ENCODE measurements around the gene ARHGEF3.
"Not testable (repeated sequence)": the region's sequence is repeated elsewhere in the genome, so short reads cannot be mapped to it uniquely, and the experiment has no call there.

The ARHGEF3 gene

GRCh38 chr3:56769116-56769707 is 32.5 kb downstream of the ARHGEF3 start:
- DNase-seq: no peak

GRCh38 chr3:56764904-56765547 is 36.7 kb downstream of the ARHGEF3 start:
- DNase-seq: no peak

GRCh38 chr3:56764184-56764583 is 37.6 kb downstream of the ARHGEF3 start:
- no peak for DNase-seq

GRCh38 chr3:56763233-56763632 is 38.5 kb downstream of the ARHGEF3 start:
- DNase-seq: no peak

- DNase-seq: no peak
Observed at GRCh38 chr3:56762718-56763117, 39.0 kb downstream of the ARHGEF3 start.

- no peak for DNase-seq
Observed at GRCh38 chr3:56761887-56762651, 39.7 kb downstream of the ARHGEF3 start.

GRCh38 chr3:56761023-56761422 is 40.7 kb downstream of the ARHGEF3 start:
- no peak for DNase-seq

GRCh38 chr3:56759532-56759931 is 42.2 kb downstream of the ARHGEF3 start:
- no peak for DNase-seq

- DNase-seq: no peak
Observed at GRCh38 chr3:56758539-56758981, 43.2 kb downstream of the ARHGEF3 start.

GRCh38 chr3:56758042-56758441 is 43.7 kb downstream of the ARHGEF3 start:
- DNase-seq: not testable (repeated sequence)

- DNase-seq: no peak
Observed at GRCh38 chr3:56754741-56755417, 46.9 kb downstream of the ARHGEF3 start.

- DNase-seq: no peak
Observed at GRCh38 chr3:56753206-56753820, 48.4 kb downstream of the ARHGEF3 start.

GRCh38 chr3:56751056-56751707 is 50.6 kb downstream of the ARHGEF3 start:
- DNase-seq: no peak

- DNase-seq: no peak
Observed at GRCh38 chr3:56748663-56749231, 53.0 kb downstream of the ARHGEF3 start.

GRCh38 chr3:56747150-56747549 is 54.6 kb downstream of the ARHGEF3 start:
- DNase-seq: no peak

GRCh38 chr3:56744016-56744415 is 57.7 kb downstream of the ARHGEF3 start:
- no peak for DNase-seq

GRCh38 chr3:56742887-56743286 is 58.9 kb downstream of the ARHGEF3 start:
- DNase-seq: no peak

GRCh38 chr3:56739036-56739435 is 62.7 kb downstream of the ARHGEF3 start:
- no peak for DNase-seq

GRCh38 chr3:56737006-56737405 is 64.7 kb downstream of the ARHGEF3 start:
- DNase-seq: no peak

- DNase-seq: no peak
Observed at GRCh38 chr3:56732109-56732508, 69.6 kb downstream of the ARHGEF3 start.

- DNase-seq: no peak
Observed at GRCh38 chr3:56725175-56725574, 76.6 kb downstream of the ARHGEF3 start.

- DNase-seq: no peak
Observed at GRCh38 chr3:56724676-56725075, 77.1 kb downstream of the ARHGEF3 start.

Data from NCI-H510A (cell line).